NK-92 (cell line): ENCODE data around the gene MAPK8IP3.

Experiments used
- DNase-seq: peaks from one replicate; lab custom pipeline; 2025; ENCODE audit not compliant: unreplicated experiment; lab: John Stamatoyannopoulos, UW

MAPK8IP3 gene

GRCh38 chr16:1705688-1706385, at the start of gene MAPK8IP3:
TSS of gene MAPK8IP3 (plus strand) at chr16:1706195. CDS start at chr16:1706340, 145 bp downstream.
- peak; percentile 43 for DNase-seq

- no peak for DNase-seq
These were observed 49.0 kb upstream of the MAPK8IP3 start for GRCh38 chr16:1656808-1657617.

GRCh38 chr16:1657841-1658240, 48.2 kb upstream of the MAPK8IP3 start:
- no peak for DNase-seq

- no peak for DNase-seq
These were observed 47.0 kb upstream of the MAPK8IP3 start for GRCh38 chr16:1659031-1659430.

- DNase-seq, result no peak
These were observed 44.2 kb upstream of the MAPK8IP3 start for GRCh38 chr16:1661826-1662225.

GRCh38 chr16:1662543-1662942, 43.5 kb upstream of the MAPK8IP3 start:
- no peak for DNase-seq

- no peak for DNase-seq
These were observed 40.2 kb upstream of the MAPK8IP3 start for GRCh38 chr16:1665829-1666228.

- DNase-seq, result no peak
These were observed 39.7 kb upstream of the MAPK8IP3 start for GRCh38 chr16:1666316-1666715.

- DNase-seq, result no peak
These were observed 38.7 kb upstream of the MAPK8IP3 start for GRCh38 chr16:1667271-1667670.

GRCh38 chr16:1667916-1668315, 38.1 kb upstream of the MAPK8IP3 start:
- no peak for DNase-seq

- no peak for DNase-seq
These were observed 37.2 kb upstream of the MAPK8IP3 start for GRCh38 chr16:1668612-1669319.

GRCh38 chr16:1669698-1670097, 36.3 kb upstream of the MAPK8IP3 start:
- DNase-seq, result no peak

GRCh38 chr16:1670371-1670770, 35.6 kb upstream of the MAPK8IP3 start:
- no peak for DNase-seq

- no peak for DNase-seq
These were observed 35.1 kb upstream of the MAPK8IP3 start for GRCh38 chr16:1670866-1671265.

GRCh38 chr16:1673424-1674151, 32.4 kb upstream of the MAPK8IP3 start:
- DNase-seq, result no peak

GRCh38 chr16:1674306-1674705, 31.7 kb upstream of the MAPK8IP3 start:
- no peak for DNase-seq

GRCh38 chr16:1674751-1675664, 31.0 kb upstream of the MAPK8IP3 start:
- DNase-seq, result no peak

- DNase-seq, result no peak
These were observed 29.3 kb upstream of the MAPK8IP3 start for GRCh38 chr16:1676661-1677060.

- no peak for DNase-seq
These were observed 28.7 kb upstream of the MAPK8IP3 start for GRCh38 chr16:1677339-1677738.

- DNase-seq, result peak; percentile 62
These were observed 28.0 kb upstream of the MAPK8IP3 start, which contains the start of gene JPT2 for GRCh38 chr16:1677942-1678499. TSS of gene JPT2 (plus strand) at chr16:1678279. CDS start at chr16:1678313, 34 bp downstream.
